A673 (cell line): ENCODE data around the gene THRSP. TPM values are rescaled to one million over a fixed set of nuclear protein-coding genes. Genes with fewer than 3 reads are reported as not detected.

Source experiments
- BruUV-seq: library from RNA; stranded (reverse); fragments of 400-500 nt; replicated peaks from 2 replicates; lab custom pipeline; 2021; lab: Mats Ljungman, UMichigan
- CTCF ChIA-PET: fragments of 300-600 bp; sonication (Branson Sonifier 250); formaldehyde crosslinking; loops from one replicate; lab custom pipeline; 2022; ENCODE audit warnings: antibody characterized with exemption; lab: Charles Lee
- POLR2A ChIA-PET: fragments of 300-600 bp; sonication (Branson Sonifier 250); formaldehyde crosslinking; loops from one replicate; lab custom pipeline; 2022; ENCODE audit warnings: antibody characterized with exemption; ENCODE audit not compliant: low non-redundant PET; lab: Charles Lee
- DNase-seq: peaks from one replicate; pipeline ENCODE4 v3.0.0-alpha.2; 2015; ENCODE audit warnings: low spot score
- H3K27ac ChIP-seq: fragments of 200-600 bp; sonication (generic); 2 replicates; pipeline ENCODE4 v1.5.1; 2016; ENCODE audit warnings: mixed run types, low read depth, mild to moderate bottlenecking, mixed read lengths, antibody characterized with exemption, low read length; ENCODE audit not compliant: poor library complexity, severe bottlenecking
- H3K27me3 ChIP-seq: fragments of 200-600 bp; sonication (generic); replicated peaks from 2 replicates; pipeline ENCODE4 v1.6.1; 2017; ENCODE audit warnings: mixed run types, low read depth, mild to moderate bottlenecking, mixed read lengths, antibody characterized with exemption, low read length; ENCODE audit not compliant: insufficient read depth, poor library complexity
- H3K36me3 ChIP-seq: fragments of 200-600 bp; sonication (generic); 2 replicates; pipeline ENCODE4 v1.6.1; 2016; ENCODE audit warnings: mixed run types, mild to moderate bottlenecking, mixed read lengths, antibody characterized with exemption, low read length; ENCODE audit not compliant: insufficient read depth, poor library complexity, severe bottlenecking
- H3K4me1 ChIP-seq: fragments of 200-600 bp; sonication (generic); 2 replicates; pipeline ENCODE4 v1.6.1; 2017; ENCODE audit warnings: mixed run types, mild to moderate bottlenecking, mixed read lengths, antibody characterized with exemption, low read length; ENCODE audit not compliant: insufficient read depth, poor library complexity, severe bottlenecking
- H3K4me3 ChIP-seq: fragments of 200-600 bp; sonication (generic); 2 replicates; pipeline ENCODE4 v1.5.1; 2016; ENCODE audit warnings: low read depth, mixed run types, mild to moderate bottlenecking, mixed read lengths, low read length; ENCODE audit not compliant: poor library complexity, severe bottlenecking
- H3K9me3 ChIP-seq: fragments of 200-600 bp; sonication (generic); 2 replicates; pipeline ENCODE4 v1.6.1; 2016; ENCODE audit warnings: mixed run types, low read depth, mild to moderate bottlenecking, mixed read lengths, antibody characterized with exemption, low read length; ENCODE audit not compliant: poor library complexity, severe bottlenecking
- EZH2 ChIP-seq: fragments of 200-600 bp; sonication (generic); IDR thresholded peaks from 2 replicates; pipeline ENCODE4 v1.6.1; 2017; ENCODE audit warnings: borderline replicate concordance, low read depth, mild to moderate bottlenecking, mixed read lengths, antibody characterized with exemption, low read length; ENCODE audit not compliant: poor library complexity, severe bottlenecking
- intact Hi-C: fragments of 100-400 bp; cut with micrococcal nuclease; formaldehyde crosslinking; loops from one replicate; pipeline ENCODE4 v1.10.0; 2022; ENCODE audit not compliant: unreplicated experiment
- total RNA-seq: library from RNA; stranded (reverse); gene quantifications from 2 replicates; pipeline ENCODE4 v1.2.3, GENCODE V29; 2021
- TF ChIP-seq, protein P1 (sequence below): fragments of 300-800, 200-600 bp; sonication (generic); conservative IDR thresholded peaks from 2 replicates; pipeline ENCODE4 v1.5.1; 2017; ENCODE audit warnings: low read depth, mild to moderate bottlenecking, antibody characterized with exemption, low read length, moderate library complexity, mixed read lengths

The THRSP gene
- total RNA-seq, 1 experiment from 2014 or later, result not detected

DNA sequence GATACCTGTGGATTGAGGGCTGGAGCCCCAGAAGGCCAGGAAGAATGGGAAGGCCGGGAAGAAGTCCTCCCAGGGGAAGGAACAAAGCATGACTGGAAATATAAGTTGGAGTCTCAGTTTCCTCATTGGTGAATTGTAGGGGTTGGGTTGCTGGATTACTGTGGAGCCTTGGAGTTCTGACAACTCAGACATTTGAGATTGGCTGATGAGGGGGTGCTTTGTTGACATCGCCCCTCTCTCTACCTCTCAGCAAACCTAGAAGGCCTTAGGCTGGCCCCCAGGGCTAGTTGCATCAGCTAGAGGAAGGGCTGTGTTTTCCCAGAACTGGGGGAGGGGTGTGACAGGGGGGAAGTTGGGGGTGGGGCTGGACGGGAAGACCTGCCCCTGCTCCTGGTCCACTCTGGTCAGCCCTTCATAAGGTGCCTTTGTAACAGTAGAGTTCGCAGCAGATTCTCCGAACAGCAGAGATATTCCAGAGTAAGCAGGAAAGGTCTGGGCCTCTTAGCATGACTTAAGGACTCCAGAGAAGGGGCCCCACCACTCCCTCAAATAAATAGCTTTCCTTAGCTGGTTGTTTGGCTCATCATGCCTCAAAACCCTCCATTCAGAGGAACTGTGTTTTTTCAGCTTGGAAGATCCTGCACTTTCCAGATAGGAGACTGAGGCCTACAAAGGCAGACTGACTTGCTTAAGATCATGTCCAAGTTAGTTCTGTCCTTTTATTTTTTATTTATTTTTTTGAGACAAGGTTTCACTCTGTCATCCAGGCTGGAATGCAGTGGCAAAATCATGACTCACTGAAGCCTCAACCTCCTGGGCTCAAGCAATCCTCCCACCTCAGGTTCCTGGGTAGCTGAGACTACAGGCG is 12.5 kb upstream of the THRSP start:
- intact Hi-C loops, result no loop called here
- no peaks in the 10 kb centered on the region for H3K9me3 ChIP-seq
- BruUV-seq, result no TSS peak
- POLR2A ChIA-PET, result no interaction called here
- no peak for DNase-seq
- peak overlapping the region; percentile 37 for H3K27ac ChIP-seq
- TF ChIP-seq, protein P1, sequence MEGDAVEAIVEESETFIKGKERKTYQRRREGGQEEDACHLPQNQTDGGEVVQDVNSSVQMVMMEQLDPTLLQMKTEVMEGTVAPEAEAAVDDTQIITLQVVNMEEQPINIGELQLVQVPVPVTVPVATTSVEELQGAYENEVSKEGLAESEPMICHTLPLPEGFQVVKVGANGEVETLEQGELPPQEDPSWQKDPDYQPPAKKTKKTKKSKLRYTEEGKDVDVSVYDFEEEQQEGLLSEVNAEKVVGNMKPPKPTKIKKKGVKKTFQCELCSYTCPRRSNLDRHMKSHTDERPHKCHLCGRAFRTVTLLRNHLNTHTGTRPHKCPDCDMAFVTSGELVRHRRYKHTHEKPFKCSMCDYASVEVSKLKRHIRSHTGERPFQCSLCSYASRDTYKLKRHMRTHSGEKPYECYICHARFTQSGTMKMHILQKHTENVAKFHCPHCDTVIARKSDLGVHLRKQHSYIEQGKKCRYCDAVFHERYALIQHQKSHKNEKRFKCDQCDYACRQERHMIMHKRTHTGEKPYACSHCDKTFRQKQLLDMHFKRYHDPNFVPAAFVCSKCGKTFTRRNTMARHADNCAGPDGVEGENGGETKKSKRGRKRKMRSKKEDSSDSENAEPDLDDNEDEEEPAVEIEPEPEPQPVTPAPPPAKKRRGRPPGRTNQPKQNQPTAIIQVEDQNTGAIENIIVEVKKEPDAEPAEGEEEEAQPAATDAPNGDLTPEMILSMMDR, result no peak
- TF ChIP-seq EZH2, result no peak
- H3K4me3 ChIP-seq, result no peak overlapping the region
- CTCF ChIA-PET, result no interaction called here
- no peaks in the 10 kb centered on the region for H3K36me3 ChIP-seq
- H3K27me3 ChIP-seq, result no peaks in the 10 kb centered on the region
- peaks cover 6% of the 10 kb centered on the region for H3K4me1 ChIP-seq

DNA sequence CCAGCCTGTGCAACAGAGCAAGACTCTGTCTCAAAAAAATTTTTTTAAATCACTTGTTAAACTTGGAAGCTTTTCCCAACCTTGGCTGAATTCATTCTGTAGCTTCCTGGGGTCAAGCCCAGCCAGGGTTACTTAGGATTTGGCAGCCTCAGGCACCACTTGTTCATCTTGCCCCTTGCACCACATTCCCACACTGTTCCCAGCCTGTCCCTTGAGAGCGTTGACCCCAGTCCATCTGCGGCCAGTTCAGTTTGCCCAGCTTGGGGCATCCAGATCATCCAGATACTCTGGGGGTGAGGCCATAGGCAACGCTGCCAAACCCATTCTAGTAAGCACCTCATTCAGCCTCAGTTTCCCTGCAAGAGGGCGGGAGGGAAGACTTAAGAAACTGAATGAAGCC is 8.7 kb upstream of the THRSP start:
- H3K4me3 ChIP-seq, result no peak overlapping the region
- intact Hi-C loops, result no loop called here
- H3K36me3 ChIP-seq, result no peaks in the 10 kb centered on the region
- no peaks in the 10 kb centered on the region for H3K9me3 ChIP-seq
- BruUV-seq, result no TSS peak
- DNase-seq, result no peak
- CTCF ChIA-PET, result interaction anchor here (1.0 kb wide), 1 partner anchor 8 kb away, joined by 3 read pairs; no protein-coding TSS in a partner anchor
- no peak overlapping the region for H3K27ac ChIP-seq
- no peaks in the 10 kb centered on the region for H3K4me1 ChIP-seq
- TF ChIP-seq EZH2, result no peak
- TF ChIP-seq, protein P1, result no peak
- POLR2A ChIA-PET, result no interaction called here
- H3K27me3 ChIP-seq, result no peaks in the 10 kb centered on the region

DNA sequence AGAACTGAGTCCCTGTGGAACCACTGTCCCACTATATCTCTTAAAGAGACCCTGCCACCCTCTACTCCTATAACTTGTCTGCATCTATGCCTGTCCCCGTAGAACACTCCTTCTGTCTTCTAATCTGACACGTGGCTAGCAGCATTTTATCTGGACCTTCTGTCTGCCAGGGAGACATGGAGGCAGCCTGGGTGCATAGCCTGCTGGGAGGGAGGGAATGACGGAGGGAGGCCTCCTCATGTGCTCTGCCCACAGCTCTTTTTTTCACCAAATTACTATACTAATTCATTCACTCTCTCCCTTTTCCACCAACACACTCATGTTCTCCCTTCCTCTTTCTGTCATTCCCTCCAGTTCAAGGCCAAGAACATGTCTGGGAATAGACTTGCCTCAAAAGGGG is 7.6 kb upstream of the THRSP start:
- H3K9me3 ChIP-seq, result no peaks in the 10 kb centered on the region
- intact Hi-C loops, result no loop called here
- TF ChIP-seq, protein P1, result no peak
- TF ChIP-seq EZH2, result no peak
- H3K4me3 ChIP-seq, result no peak overlapping the region
- no peak for DNase-seq
- ChIA-PET POLR2A (no interaction called here), CTCF (no interaction called here)
- no peaks in the 10 kb centered on the region for H3K27me3 ChIP-seq
- H3K36me3 ChIP-seq, result no peaks in the 10 kb centered on the region
- no TSS peak for BruUV-seq
- H3K27ac ChIP-seq, result no peak overlapping the region
- no peaks in the 10 kb centered on the region for H3K4me1 ChIP-seq
